SU-DHL-6 (cell line): Measurements from ENCODE around the gene SMYD2.

ENCODE experiments used
- EZH2phosphoT487 ChIP-seq: fragments of 200-600 bp; sonication (generic), shearing (Covaris generic); conservative IDR thresholded peaks from 2 replicates; pipeline ENCODE4 v1.6.1; 2018; ENCODE audit warnings: mild to moderate bottlenecking, antibody characterized with exemption, low read length, moderate library complexity, mixed read lengths
- TF ChIP-seq, protein P1 (sequence below): fragments of 200-600 bp; sonication (generic); IDR thresholded peaks from one replicate; pipeline ENCODE4 v1.5.1; 2017; ENCODE audit warnings: antibody characterized with exemption, mild to moderate bottlenecking, low read length, moderate library complexity; ENCODE audit not compliant: insufficient read depth, poor library complexity, severe bottlenecking

- TF ChIP-seq, protein P1, sequence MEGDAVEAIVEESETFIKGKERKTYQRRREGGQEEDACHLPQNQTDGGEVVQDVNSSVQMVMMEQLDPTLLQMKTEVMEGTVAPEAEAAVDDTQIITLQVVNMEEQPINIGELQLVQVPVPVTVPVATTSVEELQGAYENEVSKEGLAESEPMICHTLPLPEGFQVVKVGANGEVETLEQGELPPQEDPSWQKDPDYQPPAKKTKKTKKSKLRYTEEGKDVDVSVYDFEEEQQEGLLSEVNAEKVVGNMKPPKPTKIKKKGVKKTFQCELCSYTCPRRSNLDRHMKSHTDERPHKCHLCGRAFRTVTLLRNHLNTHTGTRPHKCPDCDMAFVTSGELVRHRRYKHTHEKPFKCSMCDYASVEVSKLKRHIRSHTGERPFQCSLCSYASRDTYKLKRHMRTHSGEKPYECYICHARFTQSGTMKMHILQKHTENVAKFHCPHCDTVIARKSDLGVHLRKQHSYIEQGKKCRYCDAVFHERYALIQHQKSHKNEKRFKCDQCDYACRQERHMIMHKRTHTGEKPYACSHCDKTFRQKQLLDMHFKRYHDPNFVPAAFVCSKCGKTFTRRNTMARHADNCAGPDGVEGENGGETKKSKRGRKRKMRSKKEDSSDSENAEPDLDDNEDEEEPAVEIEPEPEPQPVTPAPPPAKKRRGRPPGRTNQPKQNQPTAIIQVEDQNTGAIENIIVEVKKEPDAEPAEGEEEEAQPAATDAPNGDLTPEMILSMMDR: no peak
- no peak for TF ChIP-seq EZH2phosphoT487
Measured at GRCh38 chr1:214292322-214292721, 11.4 kb downstream of the SMYD2 start.
